HPDE6-E6E7 (cell line): ENCODE measurements around the gene SLC17A1.

Experiments used
- DNase-seq: peaks from one replicate; pipeline ENCODE4 v3.0.0; 2011; ENCODE audit warnings: missing footprints; ENCODE audit errors: extremely low spot score

SLC17A1 gene

GRCh38 chr6:25831532-25832306, at the start of gene SLC17A1:
Gene SLC17A1 (minus strand): TSS chr6:25832052. CDS start chr6:25830557, 1,495 bp downstream.
- DNase-seq, result no peak

- DNase-seq, result no peak
Measured at GRCh38 chr6:25880601-25881000, 48.7 kb upstream of the SLC17A1 start.

GRCh38 chr6:25878721-25879322, 47.0 kb upstream of the SLC17A1 start:
- no peak for DNase-seq

GRCh38 chr6:25875926-25876602, 44.2 kb upstream of the SLC17A1 start:
- no peak for DNase-seq

- DNase-seq, result no peak
Measured at GRCh38 chr6:25875563-25875905, 43.7 kb upstream of the SLC17A1 start.

GRCh38 chr6:25874822-25875562, 43.1 kb upstream of the SLC17A1 start:
- DNase-seq, result no peak

GRCh38 chr6:25874118-25874517, 42.3 kb upstream of the SLC17A1 start, which contains the start of gene SLC17A3:
Gene SLC17A3 (minus strand): TSS chr6:25874243. CDS start chr6:25868387, 5,856 bp downstream.
- no peak for DNase-seq

GRCh38 chr6:25872814-25873213, 41.0 kb upstream of the SLC17A1 start:
- no peak for DNase-seq

GRCh38 chr6:25869840-25870239, 38.0 kb upstream of the SLC17A1 start:
- DNase-seq, result no peak

GRCh38 chr6:25868436-25869183, 36.8 kb upstream of the SLC17A1 start:
- no peak for DNase-seq

GRCh38 chr6:25866011-25866410, 34.2 kb upstream of the SLC17A1 start:
- DNase-seq, result no peak

- no peak for DNase-seq
Measured at GRCh38 chr6:25863360-25863759, 31.5 kb upstream of the SLC17A1 start.

GRCh38 chr6:25862199-25862598, 30.3 kb upstream of the SLC17A1 start:
- DNase-seq, result no peak

- no peak for DNase-seq
Measured at GRCh38 chr6:25852756-25853155, 20.9 kb upstream of the SLC17A1 start.

GRCh38 chr6:25851961-25852360, 20.1 kb upstream of the SLC17A1 start:
- DNase-seq, result no peak

GRCh38 chr6:25844518-25844917, 12.7 kb upstream of the SLC17A1 start:
- no peak for DNase-seq

GRCh38 chr6:25842526-25842925, 10.7 kb upstream of the SLC17A1 start:
- DNase-seq, result no peak

GRCh38 chr6:25835442-25836283, 3.8 kb upstream of the SLC17A1 start:
- no peak for DNase-seq

- DNase-seq, result no peak
Measured at GRCh38 chr6:25834950-25835349, 3.1 kb upstream of the SLC17A1 start.

GRCh38 chr6:25833136-25833535, 1.3 kb upstream of the SLC17A1 start:
- DNase-seq, result no peak
